Fibroblast of lung (primary cell): ENCODE data around the gene NOL3. TPM values are rescaled to one million over a fixed set of nuclear protein-coding genes. Genes with fewer than 3 reads are reported as not detected.
"Not testable (repeated sequence)": the region's sequence is repeated elsewhere in the genome, so short reads cannot be mapped to it uniquely, and the experiment has no call there.

Experiments used
- DNase-seq, 2 donors: peaks; one replicate each; pipeline versions ENCODE4 v3.0.0 to v3.0.0-alpha.2; 2010; ENCODE audit warnings: low read depth in 2 of 2
- H2AFZ ChIP-seq: 2 replicates; pipeline ENCODE4 v1.5.1; 2012; ENCODE audit warnings: low read length, control low read depth, inconsistent platforms
- H3K27ac ChIP-seq: 2 replicates; pipeline ENCODE4 v1.5.1; 2011; ENCODE audit warnings: low read length, control low read depth; ENCODE audit not compliant: insufficient read depth
- H3K27me3 ChIP-seq: 2 replicates; pipeline ENCODE4 v1.5.1; 2011; ENCODE audit warnings: mild to moderate bottlenecking, low read length; ENCODE audit not compliant: control insufficient read depth, insufficient read depth
- H3K36me3 ChIP-seq: 2 replicates; pipeline ENCODE4 v1.5.1; 2011; ENCODE audit warnings: low read length; ENCODE audit not compliant: control insufficient read depth, insufficient read depth
- H3K4me1 ChIP-seq: 2 replicates; pipeline ENCODE4 v1.5.1; 2011; ENCODE audit warnings: low read length; ENCODE audit not compliant: control insufficient read depth, insufficient read depth; ENCODE audit errors: extremely low read depth
- H3K4me2 ChIP-seq: 2 replicates; pipeline ENCODE4 v1.5.1; 2011; ENCODE audit warnings: low read length, control low read depth; ENCODE audit not compliant: insufficient read depth; ENCODE audit errors: extremely low read depth
- H3K4me3 ChIP-seq, 4 experiments: fragments of 200-600 bp in 1 of 4; sonication (generic) in 1 of 4; replicated peaks in 1 of 4; 2 replicates each; pipeline ENCODE4 v1.5.1; 2011 to 2016; ENCODE audit warnings: low read length in 4 of 4, low read depth in 3 of 4, mild to moderate bottlenecking in 3 of 4, control low read depth in 2 of 4, inconsistent platforms in 1 of 4, mixed read lengths in 1 of 4; ENCODE audit not compliant: insufficient read depth in 1 of 4; ENCODE audit errors: control extremely low read depth in 1 of 4
- H3K79me2 ChIP-seq: 2 replicates; pipeline ENCODE4 v1.5.1; 2012; ENCODE audit warnings: mild to moderate bottlenecking, low read length, inconsistent platforms; ENCODE audit not compliant: control insufficient read depth, insufficient read depth
- H3K9ac ChIP-seq: 2 replicates; pipeline ENCODE4 v1.5.1; 2011; ENCODE audit warnings: mild to moderate bottlenecking, low read length, control low read depth; ENCODE audit not compliant: insufficient read depth
- H3K9me3 ChIP-seq: 2 replicates; pipeline ENCODE4 v1.5.1; 2012; ENCODE audit warnings: low read depth, low read length; ENCODE audit not compliant: control insufficient read depth, insufficient read depth
- H4K20me1 ChIP-seq: 2 replicates; pipeline ENCODE4 v1.5.1; 2011; ENCODE audit warnings: low read length; ENCODE audit not compliant: control insufficient read depth, insufficient read depth; ENCODE audit errors: extremely low read depth
- EZH2 ChIP-seq: IDR thresholded peaks from 2 replicates; pipeline ENCODE4 v1.5.1; 2012; ENCODE audit warnings: low read length, control low read depth, mild to moderate bottlenecking; ENCODE audit errors: missing control alignments
- polyA minus RNA-seq: library from RNA; depleted of rRNA, polyadenylated mRNA; stranded (reverse); fragments of >200 nt; gene quantifications from 2 replicates; pipeline ENCODE4 v1.2.3, GENCODE V29; 2011; ENCODE audit warnings: low replicate concordance
- polyA plus RNA-seq, 2 donors: library from polyadenylated mRNA; depleted of rRNA in 1 of 2; stranded (reverse) in 1 of 2; unstranded in 1 of 2; fragments of >200 nt; gene quantifications; 2 replicates each; pipeline ENCODE4 v1.2.1, GENCODE V29; 2011 to 2012; ENCODE audit warnings: missing spikeins in 1 of 2
- total RNA-seq: library from RNA; depleted of rRNA; stranded (reverse); fragments of >200 nt; gene quantifications from 2 replicates; pipeline ENCODE4 v1.2.1, GENCODE V29; 2014
- TF ChIP-seq, protein P1 (sequence below), 2 donors: IDR thresholded peaks in 1 of 2; conservative IDR thresholded peaks in 1 of 2; 1 replicate in 1 of 2; 2 replicates in 1 of 2; pipeline ENCODE4 v1.5.1; 2011 to 2012; ENCODE audit warnings: low read length in 2 of 2, control low read depth in 1 of 2, inconsistent platforms in 1 of 2, low read depth in 1 of 2, mild to moderate bottlenecking in 1 of 2

The NOL3 gene
- total RNA-seq, result 12.8 and 23.3 TPM in 2 replicates
- 6.2 and 8.0 TPM in 2 replicates for polyA plus RNA-seq
- 12.9 and 15.1 TPM in 2 replicates for polyA plus RNA-seq (2012)
- polyA minus RNA-seq, result 0.82 and 14.4 TPM in 2 replicates

DNA sequence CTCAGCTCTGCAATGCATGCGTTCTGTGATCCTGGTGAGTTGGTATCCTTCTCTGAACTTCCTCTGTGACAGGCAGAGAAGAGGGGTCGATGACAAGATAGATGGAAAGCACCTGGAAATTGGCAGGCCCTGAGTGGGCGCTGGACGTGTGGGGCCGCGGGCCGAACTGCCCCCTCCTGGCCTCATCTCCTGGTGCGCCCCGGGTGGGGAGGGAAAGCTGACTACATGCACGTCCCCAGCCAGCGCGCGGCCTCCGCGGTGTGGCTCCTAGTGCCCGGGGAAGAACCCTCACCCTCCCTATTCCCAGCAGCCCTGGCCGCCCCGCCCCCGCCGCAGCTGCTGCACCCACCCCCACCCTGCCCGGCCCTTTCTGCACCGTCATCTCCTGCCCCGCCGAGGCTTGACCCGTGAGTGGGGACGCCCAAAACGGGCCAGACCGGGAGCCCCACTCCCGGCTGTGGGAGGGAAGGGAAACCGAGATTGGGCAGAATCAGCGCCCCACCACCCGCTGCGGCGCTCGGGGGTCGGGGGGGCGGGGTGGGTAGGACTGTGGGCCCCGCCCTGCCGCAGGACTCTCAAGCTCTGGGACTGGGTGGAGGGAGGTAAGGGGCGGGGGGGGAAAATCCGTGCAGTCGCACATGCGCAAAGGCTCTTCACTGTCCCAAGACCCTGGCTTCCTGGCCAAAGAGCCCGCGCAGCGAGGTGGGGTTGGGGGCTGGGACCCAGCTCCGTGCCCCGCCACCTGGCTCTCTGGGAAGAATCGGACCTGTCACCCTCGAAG lies at the start of gene NOL3:
TSS of gene NOL3 (plus strand) at position 371 of the 781 bp plus-strand sequence.
- H2AFZ ChIP-seq, result peak within 1 kb of the TSS; percentile 13
- H3K79me2 ChIP-seq, result no peaks in the 10 kb centered on the region
- H3K27ac ChIP-seq, result peak within 1 kb of the TSS; percentile 76
- H4K20me1 ChIP-seq, result no peaks in the 10 kb centered on the region
- peaks cover 2% of the 10 kb centered on the region for H3K36me3 ChIP-seq
- peak; percentile 80 to 89 for DNase-seq
- peak within 1 kb of the TSS; percentile 80 for H3K4me2 ChIP-seq
- no peak for TF ChIP-seq EZH2
- TF ChIP-seq, protein P1, sequence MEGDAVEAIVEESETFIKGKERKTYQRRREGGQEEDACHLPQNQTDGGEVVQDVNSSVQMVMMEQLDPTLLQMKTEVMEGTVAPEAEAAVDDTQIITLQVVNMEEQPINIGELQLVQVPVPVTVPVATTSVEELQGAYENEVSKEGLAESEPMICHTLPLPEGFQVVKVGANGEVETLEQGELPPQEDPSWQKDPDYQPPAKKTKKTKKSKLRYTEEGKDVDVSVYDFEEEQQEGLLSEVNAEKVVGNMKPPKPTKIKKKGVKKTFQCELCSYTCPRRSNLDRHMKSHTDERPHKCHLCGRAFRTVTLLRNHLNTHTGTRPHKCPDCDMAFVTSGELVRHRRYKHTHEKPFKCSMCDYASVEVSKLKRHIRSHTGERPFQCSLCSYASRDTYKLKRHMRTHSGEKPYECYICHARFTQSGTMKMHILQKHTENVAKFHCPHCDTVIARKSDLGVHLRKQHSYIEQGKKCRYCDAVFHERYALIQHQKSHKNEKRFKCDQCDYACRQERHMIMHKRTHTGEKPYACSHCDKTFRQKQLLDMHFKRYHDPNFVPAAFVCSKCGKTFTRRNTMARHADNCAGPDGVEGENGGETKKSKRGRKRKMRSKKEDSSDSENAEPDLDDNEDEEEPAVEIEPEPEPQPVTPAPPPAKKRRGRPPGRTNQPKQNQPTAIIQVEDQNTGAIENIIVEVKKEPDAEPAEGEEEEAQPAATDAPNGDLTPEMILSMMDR (conservative IDR thresholded peaks at IDR 0.05 in 1 of 2, IDR thresholded peaks at IDR 0.05 in 1 of 2; ENCODE audit: low read depth in 1 of 2, low read length in 2 of 2), result no peak
- no peaks in the 10 kb centered on the region for H3K9me3 ChIP-seq
- H3K9ac ChIP-seq, result peak within 1 kb of the TSS; percentile 63
- no peaks in the 10 kb centered on the region for H3K27me3 ChIP-seq
- H3K4me1 ChIP-seq, result peaks cover 15% of the 10 kb centered on the region
- peak within 1 kb of the TSS; percentile 20 to 55 (median 43) for H3K4me3 ChIP-seq

DNA sequence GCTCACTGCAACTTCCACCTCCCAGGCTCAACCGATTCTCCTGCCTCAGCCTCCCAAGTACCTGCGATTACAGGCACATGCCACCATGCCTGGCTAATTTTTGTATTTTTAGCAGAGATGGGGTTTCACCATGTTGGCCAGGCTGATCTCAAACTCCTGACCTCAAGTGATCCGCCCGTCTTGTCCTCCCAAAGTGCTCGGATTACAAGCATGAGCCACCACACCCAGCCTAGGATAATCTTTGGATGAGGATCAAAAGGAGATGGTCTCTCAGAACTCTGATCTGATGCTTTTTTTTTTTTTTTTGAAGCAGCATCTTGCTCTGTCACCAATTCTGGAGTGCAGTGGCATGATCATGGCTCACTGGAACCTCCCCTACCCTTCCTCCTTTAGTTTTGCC lies 47.5 kb upstream of the NOL3 start:
- not testable (repeated sequence) for H3K4me2 ChIP-seq, H2AFZ ChIP-seq, H4K20me1 ChIP-seq, H3K27me3 ChIP-seq, H3K4me3 ChIP-seq, H3K27ac ChIP-seq, H3K9me3 ChIP-seq, H3K79me2 ChIP-seq, DNase-seq, H3K9ac ChIP-seq, H3K4me1 ChIP-seq, H3K36me3 ChIP-seq

DNA sequence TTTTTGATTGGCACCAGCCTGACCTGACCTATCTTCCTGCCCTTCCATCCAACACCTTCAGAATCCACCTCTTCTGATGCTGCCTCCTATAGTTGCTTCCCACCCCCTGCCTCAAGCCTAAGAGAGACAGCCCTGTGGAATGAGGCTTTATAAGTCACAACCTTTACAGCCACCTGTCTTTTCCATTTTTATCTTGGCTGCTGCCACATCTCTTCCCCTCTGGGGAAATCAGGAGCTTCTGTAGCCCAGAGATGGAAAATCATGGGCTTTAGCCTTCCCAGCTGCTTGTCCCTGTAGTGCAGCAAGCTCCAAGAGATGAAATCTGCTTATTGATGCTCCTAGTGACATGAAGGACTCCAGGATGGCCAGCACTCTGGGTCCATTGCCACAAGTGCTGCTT lies 41.9 kb upstream of the NOL3 start:
- H3K9me3 ChIP-seq, result no peaks in the 10 kb centered on the region
- H3K36me3 ChIP-seq, result no peaks in the 10 kb centered on the region
- no peaks in the 10 kb centered on the region for H3K27me3 ChIP-seq
- TF ChIP-seq, protein P1 (conservative IDR thresholded peaks at IDR 0.05 in 1 of 2, IDR thresholded peaks at IDR 0.05 in 1 of 2; ENCODE audit: low read depth in 1 of 2, low read length in 2 of 2), result no peak
- no peak for TF ChIP-seq EZH2
- H3K4me1 ChIP-seq, result no peaks in the 10 kb centered on the region
- no peak overlapping the region for H3K27ac ChIP-seq
- no peaks in the 10 kb centered on the region for H3K79me2 ChIP-seq
- no peak overlapping the region for H3K4me3 ChIP-seq
- no peak overlapping the region for H3K4me2 ChIP-seq
- H3K9ac ChIP-seq, result no peak overlapping the region
- no peak for DNase-seq
- H4K20me1 ChIP-seq, result no peaks in the 10 kb centered on the region
- H2AFZ ChIP-seq, result no peak overlapping the region
